ENCODE data around the gene MSN. TPM values are rescaled to one million over a fixed set of nuclear protein-coding genes. Genes with fewer than 3 reads are reported as not detected.

Gene MSN
- total RNA-seq, 3 donors from 2014 or later = 25.9 to 127 (median 66.2) TPM

- TF ChIP-seq, protein P1, sequence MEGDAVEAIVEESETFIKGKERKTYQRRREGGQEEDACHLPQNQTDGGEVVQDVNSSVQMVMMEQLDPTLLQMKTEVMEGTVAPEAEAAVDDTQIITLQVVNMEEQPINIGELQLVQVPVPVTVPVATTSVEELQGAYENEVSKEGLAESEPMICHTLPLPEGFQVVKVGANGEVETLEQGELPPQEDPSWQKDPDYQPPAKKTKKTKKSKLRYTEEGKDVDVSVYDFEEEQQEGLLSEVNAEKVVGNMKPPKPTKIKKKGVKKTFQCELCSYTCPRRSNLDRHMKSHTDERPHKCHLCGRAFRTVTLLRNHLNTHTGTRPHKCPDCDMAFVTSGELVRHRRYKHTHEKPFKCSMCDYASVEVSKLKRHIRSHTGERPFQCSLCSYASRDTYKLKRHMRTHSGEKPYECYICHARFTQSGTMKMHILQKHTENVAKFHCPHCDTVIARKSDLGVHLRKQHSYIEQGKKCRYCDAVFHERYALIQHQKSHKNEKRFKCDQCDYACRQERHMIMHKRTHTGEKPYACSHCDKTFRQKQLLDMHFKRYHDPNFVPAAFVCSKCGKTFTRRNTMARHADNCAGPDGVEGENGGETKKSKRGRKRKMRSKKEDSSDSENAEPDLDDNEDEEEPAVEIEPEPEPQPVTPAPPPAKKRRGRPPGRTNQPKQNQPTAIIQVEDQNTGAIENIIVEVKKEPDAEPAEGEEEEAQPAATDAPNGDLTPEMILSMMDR (IDR thresholded peaks at IDR 0.05) = no peak
- Histone ChIP-seq H3K9me3 (no peaks in the 10 kb centered on the region), H3K36me3 (ENCODE audit: low read depth) (no peaks in the 10 kb centered on the region), H3K4me1 (ENCODE audit: low read depth) (peaks cover 4% of the 10 kb centered on the region), H3K4me3 (no peak overlapping the region)
- no peak for ATAC-seq
- intact Hi-C loops (cut with DNase I, micrococcal nuclease) = no loop called here
- DNase-seq = no peak
Measured at GRCh38 chrX:65686236-65686635, 18.8 kb downstream of the MSN start.

DNA sequence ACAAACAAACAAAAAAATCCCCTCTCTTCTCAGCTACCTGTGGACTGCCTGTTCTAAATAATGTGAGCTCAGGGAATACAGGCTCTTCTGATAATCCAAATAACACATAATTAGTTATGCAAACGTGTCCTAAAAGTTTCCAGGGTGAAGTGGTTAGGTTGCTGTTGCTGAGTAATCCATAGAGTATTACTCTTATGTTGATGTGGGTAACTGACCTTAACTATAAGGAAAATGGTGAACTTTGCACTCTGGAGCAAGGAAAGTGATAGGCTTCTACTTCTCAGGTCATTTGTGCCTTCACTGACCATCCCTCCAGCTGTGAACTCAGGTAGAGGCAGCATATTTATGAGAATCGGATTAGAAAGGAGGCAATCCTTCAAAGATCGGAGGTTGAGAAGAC, 19.9 kb downstream of the MSN start:
- Histone ChIP-seq H3K9me3 (no peaks in the 10 kb centered on the region), H3K4me1 (ENCODE audit: low read depth) (peaks cover 4% of the 10 kb centered on the region), H3K4me3 (no peak overlapping the region), H3K36me3 (ENCODE audit: low read depth) (no peaks in the 10 kb centered on the region)
- DNase-seq (no peak), ATAC-seq (no peak)
- intact Hi-C loops (cut with DNase I, micrococcal nuclease) = no loop called here
- TF ChIP-seq, protein P1 (IDR thresholded peaks at IDR 0.05) = no peak

DNA sequence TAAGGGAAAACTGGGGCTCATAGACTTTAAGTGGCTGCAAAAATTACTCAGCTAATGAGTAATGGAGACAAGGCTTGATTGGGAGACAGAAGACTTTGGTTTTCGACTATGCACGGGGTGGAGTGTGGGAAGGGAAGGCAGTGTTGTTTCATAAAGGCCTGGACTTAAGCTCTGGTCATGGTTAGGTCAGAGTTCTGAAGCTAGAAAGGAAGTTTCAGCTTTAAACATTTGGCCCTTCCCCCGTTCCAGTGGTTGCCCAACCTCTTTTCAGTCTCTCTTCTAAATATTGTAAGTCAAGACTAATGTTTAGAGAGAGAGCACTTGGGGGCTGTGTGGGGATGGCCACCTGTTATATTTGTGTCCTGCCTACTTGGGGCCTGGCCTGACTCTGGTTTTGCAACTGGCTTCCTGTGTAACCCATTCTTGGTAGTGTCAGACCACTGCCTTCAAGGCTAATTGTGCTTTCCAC, 21.0 kb downstream of the MSN start:
- H3K36me3 ChIP-seq (ENCODE audit: low read depth) = no peaks in the 10 kb centered on the region
- intact Hi-C loops (cut with DNase I, micrococcal nuclease) = no loop called here
- TF ChIP-seq, protein P1 (IDR thresholded peaks at IDR 0.05) = no peak
- no peak overlapping the region for H3K4me3 ChIP-seq
- peaks cover 4% of the 10 kb centered on the region for H3K4me1 ChIP-seq (ENCODE audit: low read depth)
- H3K9me3 ChIP-seq = no peaks in the 10 kb centered on the region
- peak; percentile 42 for ATAC-seq
- no peak for DNase-seq

- Histone ChIP-seq H3K9me3 (no peaks in the 10 kb centered on the region), H3K36me3 (ENCODE audit: low read depth) (no peaks in the 10 kb centered on the region), H3K4me3 (no peak overlapping the region), H3K4me1 (ENCODE audit: low read depth) (peaks cover 4% of the 10 kb centered on the region)
- intact Hi-C loops (cut with DNase I, micrococcal nuclease) = no loop called here
- no peak for DNase-seq
- no peak for ATAC-seq
- TF ChIP-seq, protein P1 (IDR thresholded peaks at IDR 0.05) = no peak
Measured at GRCh38 chrX:65689377-65689776, 21.9 kb downstream of the MSN start.

DNA sequence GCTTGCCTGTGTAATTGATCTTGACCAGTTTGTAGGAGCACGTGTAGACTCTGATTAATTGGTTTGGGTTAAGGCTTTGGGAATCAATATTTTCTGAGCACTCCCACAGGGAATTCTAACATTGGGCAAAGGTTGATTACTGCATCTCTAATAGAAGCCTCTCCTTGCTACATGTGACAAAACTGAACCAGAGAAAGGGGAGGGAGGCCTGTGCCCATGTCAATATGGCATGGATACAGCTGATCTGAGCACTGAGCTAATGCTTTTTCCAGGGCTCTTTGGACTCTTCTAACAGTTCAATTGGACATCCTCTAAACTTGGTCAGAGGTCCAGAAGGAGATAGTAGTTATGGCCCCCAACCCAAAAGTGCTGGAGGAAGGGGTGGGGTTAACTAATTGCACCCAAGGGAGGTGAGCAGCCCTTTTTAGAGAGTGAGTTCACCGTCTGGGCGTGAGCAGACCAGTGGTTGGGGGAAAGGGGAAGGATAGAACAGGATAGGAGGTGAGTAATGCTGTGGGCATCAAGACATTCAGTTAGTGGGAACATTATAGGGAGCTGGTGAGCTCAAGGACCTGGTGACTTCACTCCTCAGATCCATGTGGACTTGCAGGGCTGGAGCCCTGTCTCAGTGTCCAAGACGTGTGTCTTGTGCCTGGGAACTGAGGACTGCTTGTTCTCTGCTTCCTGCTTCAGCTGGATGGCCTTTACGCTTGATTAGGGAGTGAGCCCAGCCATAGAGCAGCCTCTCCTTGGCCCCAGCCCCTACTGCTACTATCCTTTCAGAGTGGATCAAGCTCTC, 22.8 kb downstream of the MSN start:
- peak; percentile 40 for ATAC-seq
- TF ChIP-seq, protein P1 (IDR thresholded peaks at IDR 0.05) = no peak
- intact Hi-C loops (cut with DNase I, micrococcal nuclease) = no loop called here
- peaks cover 4% of the 10 kb centered on the region for H3K4me1 ChIP-seq (ENCODE audit: low read depth)
- no peak overlapping the region for H3K4me3 ChIP-seq
- H3K9me3 ChIP-seq = no peaks in the 10 kb centered on the region
- no peaks in the 10 kb centered on the region for H3K36me3 ChIP-seq (ENCODE audit: low read depth)
- no peak for DNase-seq
